Esophagus muscularis mucosa (tissue), 4 donors: ENCODE results near the gene ITLN2. TPM values are rescaled to one million over a fixed set of nuclear protein-coding genes. Genes with fewer than 3 reads are reported as not detected.

Source experiments
- DNase-seq: peaks from one replicate; pipeline ENCODE4 v3.0.0-alpha.2; 2017; ENCODE audit errors: extremely low spot score
- H3K27ac ChIP-seq, 4 donors: fragments of 200-600 bp; sonication (generic); replicated peaks in 1 of 4; 1 replicate in 3 of 4; 2 replicates in 1 of 4; pipeline ENCODE4 v1.5.1; 2016 to 2019; ENCODE audit warnings: mild to moderate bottlenecking in 1 of 4
- H3K27me3 ChIP-seq, 4 donors: fragments of 200-600 bp; sonication (generic); one replicate each; pipeline versions ENCODE4 v1.5.1 to v1.6.0; 2016 to 2019
- H3K36me3 ChIP-seq, 4 donors: fragments of 200-600 bp; sonication (generic); one replicate each; pipeline ENCODE4 v1.5.1; 2016 to 2019
- H3K4me1 ChIP-seq, 4 donors: fragments of 200-600 bp; sonication (generic); one replicate each; pipeline ENCODE4 v1.5.1; 2016 to 2019
- H3K4me3 ChIP-seq, 4 donors: fragments of 200-600 bp; sonication (generic); 1 replicate in 2 of 4; 2 replicates in 2 of 4; pipeline ENCODE4 v1.5.1; 2016 to 2019; ENCODE audit warnings: mild to moderate bottlenecking in 4 of 4, moderate library complexity in 1 of 4
- H3K9me3 ChIP-seq, 4 donors: fragments of 200-600 bp; sonication (generic); 1 replicate in 3 of 4; 2 replicates in 1 of 4; pipeline ENCODE4 v1.5.1; 2016 to 2019
- EP300 ChIP-seq: sonication (generic); formaldehyde crosslinking; IDR thresholded peaks from one replicate; pipeline ENCODE4 v1.6.1; 2017; ENCODE audit warnings: antibody characterized with exemption
- POLR2A ChIP-seq: fragments of 450-650 bp; IDR thresholded peaks from one replicate; pipeline ENCODE4 v1.6.1; 2017; ENCODE audit warnings: antibody characterized with exemption, moderate library complexity, mild to moderate bottlenecking, low read depth
- POLR2AphosphoS5 ChIP-seq, 2 donors: sonication (generic); formaldehyde crosslinking; IDR thresholded peaks; one replicate each; pipeline ENCODE4 v1.6.1; 2017; ENCODE audit warnings: antibody characterized with exemption in 2 of 2
- WGBS: methylation state at CpG from one replicate; pipeline ENCODE4 v1.1.5; 2018; 5-methylcytosine and 5-hydroxymethylcytosine counted together
- intact Hi-C: fragments of 100-400 bp; cut with DNase I; formaldehyde crosslinking; loops from one replicate; pipeline ENCODE4 v1.15.1; 2023
- total RNA-seq, 4 donors: library from RNA; depleted of rRNA; stranded (reverse); fragments of >200 nt; gene quantifications; one replicate each; pipeline versions ENCODE4 v1.1.0 to v1.2.1, GENCODE V29; 2016
- TF ChIP-seq, protein P1 (sequence below), 3 experiments: fragments of 200-600 bp in 2 of 3; fragments of 450-650 bp in 1 of 3; sonication (generic) in 2 of 3; IDR thresholded peaks; one replicate each; pipeline ENCODE4 v1.5.1; 2017 to 2019; ENCODE audit warnings: antibody characterized with exemption in 3 of 3, mild to moderate bottlenecking in 2 of 3, moderate library complexity in 1 of 3

ITLN2 gene
- total RNA-seq, 4 donors from 2014 or later, result not detected

DNA sequence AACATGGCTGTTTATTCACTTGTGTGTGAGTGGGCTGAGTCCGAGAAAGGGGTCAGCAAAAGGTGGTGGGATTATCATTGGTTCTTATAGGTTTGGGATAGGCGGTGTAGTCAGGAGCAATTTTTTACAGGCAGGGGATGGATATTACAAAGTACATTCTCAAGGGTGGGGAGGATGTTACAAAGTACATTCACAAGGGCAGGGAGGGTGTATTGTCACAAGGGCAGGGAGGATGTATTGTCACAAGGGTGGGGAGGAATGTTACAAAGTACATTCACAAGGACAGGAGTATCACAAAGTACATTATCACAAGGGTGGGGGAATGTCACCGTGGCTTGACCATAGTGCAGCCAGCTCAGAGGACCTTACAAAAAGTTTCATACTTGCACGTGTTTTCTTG is 31.1 kb upstream of the ITLN2 start:
- H3K27ac ChIP-seq, result no peak overlapping the region
- peaks cover 6 to 21% (median 13%) of the 10 kb centered on the region in 4 donors for H3K4me1 ChIP-seq
- no peak overlapping the region for H3K4me3 ChIP-seq
- no peaks in the 10 kb centered on the region for H3K36me3 ChIP-seq
- intact Hi-C loops, result no loop called here
- peaks cover 0 to 30% (median 0%) of the 10 kb centered on the region in 4 donors for H3K27me3 ChIP-seq
- DNase-seq, result no peak
- TF ChIP-seq, protein P1, sequence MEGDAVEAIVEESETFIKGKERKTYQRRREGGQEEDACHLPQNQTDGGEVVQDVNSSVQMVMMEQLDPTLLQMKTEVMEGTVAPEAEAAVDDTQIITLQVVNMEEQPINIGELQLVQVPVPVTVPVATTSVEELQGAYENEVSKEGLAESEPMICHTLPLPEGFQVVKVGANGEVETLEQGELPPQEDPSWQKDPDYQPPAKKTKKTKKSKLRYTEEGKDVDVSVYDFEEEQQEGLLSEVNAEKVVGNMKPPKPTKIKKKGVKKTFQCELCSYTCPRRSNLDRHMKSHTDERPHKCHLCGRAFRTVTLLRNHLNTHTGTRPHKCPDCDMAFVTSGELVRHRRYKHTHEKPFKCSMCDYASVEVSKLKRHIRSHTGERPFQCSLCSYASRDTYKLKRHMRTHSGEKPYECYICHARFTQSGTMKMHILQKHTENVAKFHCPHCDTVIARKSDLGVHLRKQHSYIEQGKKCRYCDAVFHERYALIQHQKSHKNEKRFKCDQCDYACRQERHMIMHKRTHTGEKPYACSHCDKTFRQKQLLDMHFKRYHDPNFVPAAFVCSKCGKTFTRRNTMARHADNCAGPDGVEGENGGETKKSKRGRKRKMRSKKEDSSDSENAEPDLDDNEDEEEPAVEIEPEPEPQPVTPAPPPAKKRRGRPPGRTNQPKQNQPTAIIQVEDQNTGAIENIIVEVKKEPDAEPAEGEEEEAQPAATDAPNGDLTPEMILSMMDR (IDR thresholded peaks at IDR 0.05), result no peak
- no peak for TF ChIP-seq POLR2AphosphoS5 (IDR thresholded peaks at IDR 0.05)
- TF ChIP-seq EP300, result no peak
- no peak for TF ChIP-seq POLR2A
- 92% methylated on average over 4 of the region's 4 CpGs for WGBS
- H3K9me3 ChIP-seq, result no peaks in the 10 kb centered on the region

DNA sequence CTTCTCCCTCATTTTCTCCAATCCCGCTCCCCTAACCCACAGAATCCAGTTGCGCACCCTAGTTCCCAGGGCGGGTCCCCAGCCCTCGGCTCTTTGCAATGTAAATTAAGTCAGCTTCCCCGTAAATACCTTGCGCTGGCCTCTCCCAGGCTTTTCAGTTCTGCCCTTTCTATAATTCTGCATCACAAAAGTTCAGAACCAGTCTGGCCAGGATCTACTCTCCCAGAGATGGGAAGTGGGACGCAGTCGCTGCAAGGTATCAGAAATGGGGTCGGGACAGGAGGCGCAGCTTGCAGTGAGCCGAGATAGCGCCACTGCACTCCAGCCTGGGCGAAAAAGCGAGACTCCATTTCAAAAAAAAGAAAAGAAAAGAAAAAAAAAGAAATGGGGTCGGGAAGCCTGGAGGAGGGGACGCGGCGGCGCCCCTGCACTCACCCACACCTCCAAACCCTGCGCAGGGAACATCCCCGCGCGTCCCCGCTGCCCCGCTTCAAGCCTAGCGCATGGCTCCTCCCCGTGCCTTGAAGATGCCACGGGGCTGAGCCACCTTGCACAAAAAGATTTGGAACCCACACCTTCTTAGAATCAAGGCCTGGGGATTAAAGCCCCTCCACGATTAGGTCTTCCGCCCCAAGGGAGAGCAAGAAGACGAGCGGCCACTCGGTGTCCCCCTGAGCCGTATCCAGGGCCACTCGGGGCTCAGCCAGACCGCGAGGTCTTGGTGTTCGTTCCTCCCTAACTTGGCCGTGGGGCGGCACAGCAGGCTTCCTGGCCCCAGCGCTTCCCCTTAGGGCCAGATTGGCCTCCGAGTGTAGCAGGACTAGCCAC is 27.2 kb upstream of the ITLN2 start:
- Histone ChIP-seq H3K4me3 (no peak overlapping the region), H3K9me3 (no peaks in the 10 kb centered on the region), H3K27ac (no peak overlapping the region), H3K27me3 (peaks cover 0 to 55% (median 2%) of the 10 kb centered on the region in 4 donors), H3K4me1 (peaks cover 6 to 11% (median 9%) of the 10 kb centered on the region in 4 donors), H3K36me3 (no peaks in the 10 kb centered on the region)
- intact Hi-C loops, result no loop called here
- WGBS, result 3% methylated on average over 34 of the region's 42 CpGs
- no peak for DNase-seq
- TF ChIP-seq POLR2A, result no peak
- no peak for TF ChIP-seq POLR2AphosphoS5 (IDR thresholded peaks at IDR 0.05)
- TF ChIP-seq EP300, result no peak
- TF ChIP-seq, protein P1 (IDR thresholded peaks at IDR 0.05), result no peak

DNA sequence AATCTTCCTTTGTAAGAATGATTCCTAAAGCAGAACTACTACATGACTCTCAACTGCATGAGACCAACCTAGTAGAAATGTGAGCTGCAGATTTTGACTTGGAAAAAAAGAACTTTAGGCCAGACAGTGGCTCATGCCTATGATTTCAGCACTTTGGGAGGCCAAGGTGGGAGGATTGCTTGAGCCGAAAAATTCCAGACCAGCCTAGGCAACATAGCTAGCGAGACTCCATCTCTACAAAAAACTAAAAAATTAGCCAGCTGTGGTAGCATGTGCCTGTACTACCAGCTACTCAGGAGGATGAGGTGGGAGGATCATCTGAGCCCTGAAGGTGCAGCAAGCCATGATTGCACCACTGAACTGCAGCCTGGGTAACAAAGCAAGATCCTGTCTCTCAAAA is 24.7 kb upstream of the ITLN2 start:
- Histone ChIP-seq H3K9me3 (no peaks in the 10 kb centered on the region), H3K27me3 (peaks cover 0 to 58% (median 2%) of the 10 kb centered on the region in 4 donors), H3K4me3 (no peak overlapping the region), H3K36me3 (no peaks in the 10 kb centered on the region), H3K4me1 (peaks cover 6 to 11% (median 9%) of the 10 kb centered on the region in 4 donors), H3K27ac (no peak overlapping the region)
- intact Hi-C loops, result no loop called here
- no peak for TF ChIP-seq EP300
- no peak for TF ChIP-seq POLR2A
- no peak for DNase-seq
- WGBS, result 97% methylated on average over 2 of the region's 2 CpGs

DNA sequence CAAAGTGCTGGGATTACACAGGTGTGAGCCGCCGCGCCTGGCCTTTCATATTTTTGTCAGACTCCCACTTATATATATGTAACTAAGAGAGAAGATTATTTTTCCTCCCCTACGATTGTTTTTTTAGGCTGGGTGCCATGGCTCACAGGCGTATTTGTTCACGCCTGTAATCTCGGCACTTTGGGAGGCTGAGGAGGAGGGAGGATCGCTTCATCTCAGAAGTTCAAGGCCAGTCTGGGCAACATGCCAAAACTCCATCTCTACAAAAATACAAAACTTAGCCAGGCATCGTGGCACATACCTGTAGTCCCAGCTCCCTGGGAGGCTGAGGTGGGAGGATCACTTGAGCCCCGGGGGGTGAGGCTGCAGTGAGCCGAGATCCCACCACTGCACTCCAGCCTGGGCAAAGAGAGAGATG is 23.9 kb upstream of the ITLN2 start:
- H3K27me3 ChIP-seq, result peaks cover 0 to 55% (median 2%) of the 10 kb centered on the region in 4 donors
- H3K27ac ChIP-seq, result no peak overlapping the region
- H3K4me1 ChIP-seq, result peaks cover 6 to 11% (median 9%) of the 10 kb centered on the region in 4 donors
- no peaks in the 10 kb centered on the region for H3K36me3 ChIP-seq
- TF ChIP-seq, protein P1 (IDR thresholded peaks at IDR 0.05), result no peak
- TF ChIP-seq EP300, result no peak
- no peak for TF ChIP-seq POLR2A
- no peak for TF ChIP-seq POLR2AphosphoS5 (IDR thresholded peaks at IDR 0.05)
- intact Hi-C loops, result no loop called here
- WGBS, result 61% methylated on average over 11 of the region's 11 CpGs
- no peak for DNase-seq
- H3K9me3 ChIP-seq, result no peaks in the 10 kb centered on the region
- H3K4me3 ChIP-seq, result no peak overlapping the region

DNA sequence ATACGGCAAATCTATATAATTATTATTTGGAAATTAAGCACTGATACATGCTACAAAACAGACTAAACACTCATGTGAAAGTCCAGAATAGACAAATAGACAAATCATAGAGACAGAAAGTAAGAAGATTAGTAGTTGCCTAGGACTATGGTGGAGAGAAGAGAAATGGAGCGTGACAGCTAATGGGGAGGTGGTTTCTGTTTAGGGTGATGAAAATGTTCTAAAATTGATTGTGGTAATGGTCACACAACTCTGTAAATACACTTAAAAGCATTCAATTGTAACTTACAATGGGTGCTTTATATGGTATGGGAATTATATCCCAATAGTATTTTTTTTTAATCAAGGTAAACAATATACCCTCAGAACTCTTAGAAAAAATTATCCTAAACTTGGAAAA is 20.4 kb upstream of the ITLN2 start:
- Histone ChIP-seq H3K4me1 (no peaks in the 10 kb centered on the region), H3K9me3 (no peaks in the 10 kb centered on the region), H3K36me3 (no peaks in the 10 kb centered on the region), H3K4me3 (no peak overlapping the region), H3K27me3 (peaks cover 0 to 29% (median 2%) of the 10 kb centered on the region in 4 donors), H3K27ac (no peak overlapping the region)
- intact Hi-C loops, result no loop called here
- DNase-seq, result no peak
- WGBS, result 85% methylated on average over 2 of the region's 2 CpGs
- TF ChIP-seq POLR2AphosphoS5 (IDR thresholded peaks at IDR 0.05) (no peak), EP300 (no peak), POLR2A (no peak)
- TF ChIP-seq, protein P1 (IDR thresholded peaks at IDR 0.05), result no peak
